HG02759 (cell line): Measurements from ENCODE around the gene HTR6.
"Not testable (repeated sequence)": the region's sequence is repeated elsewhere in the genome, so short reads cannot be mapped to it uniquely, and the experiment has no call there.

Experiments used
- ATAC-seq: cut with Tn5 transposase; IDR thresholded peaks from one replicate; pipeline ENCODE4 v1.9.1; 2021; ENCODE audit warnings: mild to moderate bottlenecking, moderate library complexity; ENCODE audit not compliant: unreplicated experiment

HTR6 gene

GRCh38 chr1:19664453-19665185 lies at the start of gene HTR6:
HTR6 (plus strand) TSS chr1:19664875; CDS start chr1:19665754, 879 bp downstream.
- no peak for ATAC-seq

GRCh38 chr1:19615438-19615837 lies 49.2 kb upstream of the HTR6 start:
- no peak for ATAC-seq

- no peak for ATAC-seq
Measured at GRCh38 chr1:19616489-19616888, 48.2 kb upstream of the HTR6 start.

- ATAC-seq, result no peak
Measured at GRCh38 chr1:19617376-19617775, 47.3 kb upstream of the HTR6 start.

GRCh38 chr1:19618428-19618827 lies 46.2 kb upstream of the HTR6 start:
- no peak for ATAC-seq

- no peak for ATAC-seq
Measured at GRCh38 chr1:19619697-19620384, 44.8 kb upstream of the HTR6 start.

- no peak for ATAC-seq
Measured at GRCh38 chr1:19620786-19621185, 43.9 kb upstream of the HTR6 start.

- ATAC-seq, result no peak
Measured at GRCh38 chr1:19621274-19621950, 43.3 kb upstream of the HTR6 start.

GRCh38 chr1:19622204-19622603 lies 42.5 kb upstream of the HTR6 start:
- no peak for ATAC-seq

GRCh38 chr1:19623523-19623922 lies 41.2 kb upstream of the HTR6 start:
- ATAC-seq, result no peak

GRCh38 chr1:19625291-19625937 lies 39.3 kb upstream of the HTR6 start:
- ATAC-seq, result no peak

GRCh38 chr1:19628879-19629278 lies 35.8 kb upstream of the HTR6 start:
- no peak for ATAC-seq

- ATAC-seq, result no peak
Measured at GRCh38 chr1:19629357-19629756, 35.3 kb upstream of the HTR6 start.

- ATAC-seq, result not testable (repeated sequence)
Measured at GRCh38 chr1:19630192-19630591, 34.5 kb upstream of the HTR6 start.

GRCh38 chr1:19630720-19631395 lies 33.8 kb upstream of the HTR6 start:
- no peak for ATAC-seq

- ATAC-seq, result no peak
Measured at GRCh38 chr1:19632211-19632610, 32.5 kb upstream of the HTR6 start.

- no peak for ATAC-seq
Measured at GRCh38 chr1:19633106-19633505, 31.6 kb upstream of the HTR6 start.

GRCh38 chr1:19635064-19635463 lies 29.6 kb upstream of the HTR6 start:
- ATAC-seq, result not testable (repeated sequence)

- ATAC-seq, result no peak
Measured at GRCh38 chr1:19635646-19636045, 29.0 kb upstream of the HTR6 start.

GRCh38 chr1:19636065-19636464 lies 28.6 kb upstream of the HTR6 start:
- no peak for ATAC-seq

GRCh38 chr1:19636749-19637148 lies 27.9 kb upstream of the HTR6 start:
- ATAC-seq, result not testable (repeated sequence)
